WTC11 (cell line): ENCODE results near the gene CCDC39.

Source experiments
- AFF4 ChIP-seq: sonication (generic); formaldehyde crosslinking; IDR thresholded peaks from 2 replicates; pipeline ENCODE4 v1.8.1; 2023; ENCODE audit warnings: mild to moderate bottlenecking, missing genetic modification reagents, borderline replicate concordance
- CTCF ChIP-seq: fragments of 200-600 bp; IDR thresholded peaks from 2 replicates; pipeline ENCODE4 v1.8.0; 2022; ENCODE audit warnings: antibody characterized with exemption
- EMX1 ChIP-seq: fragments of 250-450 bp; sonication (Bioruptor Pico); IDR thresholded peaks from 2 replicates; pipeline ENCODE4 v1.8.0; 2021; ENCODE audit warnings: mild to moderate bottlenecking
- ETV6 ChIP-seq: sonication (generic); formaldehyde crosslinking; IDR thresholded peaks from 2 replicates; pipeline ENCODE4 v1.8.1; 2022; ENCODE audit warnings: mild to moderate bottlenecking, missing genetic modification reagents
- MXD4 ChIP-seq: fragments of 250-450 bp; sonication (Bioruptor Pico); IDR thresholded peaks from 2 replicates; pipeline ENCODE4 v1.8.0; 2021; ENCODE audit warnings: mild to moderate bottlenecking, moderate library complexity, borderline replicate concordance
- NR3C1 ChIP-seq: sonication (generic); formaldehyde crosslinking; conservative IDR thresholded peaks from 2 replicates; pipeline ENCODE4 v1.8.1; 2023; ENCODE audit warnings: low read depth, mild to moderate bottlenecking, missing genetic modification reagents
- RELA ChIP-seq: sonication (generic); formaldehyde crosslinking; IDR thresholded peaks from 2 replicates; pipeline ENCODE4 v1.8.1; 2022; ENCODE audit warnings: missing genetic modification reagents, mild to moderate bottlenecking, borderline replicate concordance
- SMAD3 ChIP-seq: sonication (generic); formaldehyde crosslinking; IDR thresholded peaks from 2 replicates; pipeline ENCODE4 v1.8.0; 2022; ENCODE audit warnings: missing genetic modification reagents, mild to moderate bottlenecking, borderline replicate concordance
- SP1 ChIP-seq: sonication (generic); formaldehyde crosslinking; conservative IDR thresholded peaks from 2 replicates; pipeline ENCODE4 v1.8.1; 2022; ENCODE audit warnings: missing genetic modification reagents
- ZNF121 ChIP-seq: sonication (generic); formaldehyde crosslinking; IDR thresholded peaks from 2 replicates; pipeline ENCODE4 v1.8.0; 2023; ENCODE audit warnings: missing genetic modification reagents

- TF ChIP-seq CTCF: no peak
- no peak for TF ChIP-seq EMX1
- TF ChIP-seq ETV6 (CRISPR knock-in tag): no peak
- TF ChIP-seq RELA: no peak
- no peak for TF ChIP-seq AFF4 (CRISPR knock-in tag)
- TF ChIP-seq SMAD3: no peak
- TF ChIP-seq NR3C1 (CRISPR knock-in tag): no peak
- TF ChIP-seq ZNF121 (CRISPR knock-in tag): no peak
- no peak for TF ChIP-seq MXD4 (CRISPR knock-in tag)
- no peak for TF ChIP-seq SP1 (CRISPR knock-in tag)
Observed at GRCh38 chr3:180698760-180699270, 19.5 kb upstream of the CCDC39 start.
